GM21360 (cell line): Measurements from ENCODE around the gene ARHGAP12.

ENCODE experiments used
- ATAC-seq: cut with Tn5 transposase; IDR thresholded peaks from one replicate; pipeline ENCODE4 v1.9.1; 2021; ENCODE audit warnings: mild to moderate bottlenecking, moderate library complexity; ENCODE audit not compliant: unreplicated experiment

ARHGAP12 gene

GRCh38 chr10:31948021-31948420 lies 19.4 kb upstream of the ARHGAP12 start:
- no peak for ATAC-seq

GRCh38 chr10:31947144-31947926 lies 18.7 kb upstream of the ARHGAP12 start:
- no peak for ATAC-seq

DNA sequence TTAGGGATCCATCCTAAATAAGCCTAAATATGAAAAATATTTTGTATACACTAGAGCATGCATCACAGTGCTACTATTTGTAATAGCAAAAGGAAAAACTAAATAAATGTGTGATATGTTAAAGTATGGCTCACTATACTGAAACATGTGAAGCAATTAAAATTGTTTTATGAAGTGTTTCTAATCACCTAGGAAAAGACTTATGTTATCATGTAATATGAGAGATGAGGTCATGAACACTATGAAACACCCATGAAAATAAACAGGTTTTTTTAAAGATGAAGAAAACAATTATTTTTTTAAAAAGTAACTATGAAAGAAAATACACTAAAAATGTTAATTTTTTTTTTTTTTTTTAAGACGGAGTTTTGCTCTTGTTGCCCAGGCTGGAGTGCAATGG lies 16.8 kb upstream of the ARHGAP12 start:
- no peak for ATAC-seq

DNA sequence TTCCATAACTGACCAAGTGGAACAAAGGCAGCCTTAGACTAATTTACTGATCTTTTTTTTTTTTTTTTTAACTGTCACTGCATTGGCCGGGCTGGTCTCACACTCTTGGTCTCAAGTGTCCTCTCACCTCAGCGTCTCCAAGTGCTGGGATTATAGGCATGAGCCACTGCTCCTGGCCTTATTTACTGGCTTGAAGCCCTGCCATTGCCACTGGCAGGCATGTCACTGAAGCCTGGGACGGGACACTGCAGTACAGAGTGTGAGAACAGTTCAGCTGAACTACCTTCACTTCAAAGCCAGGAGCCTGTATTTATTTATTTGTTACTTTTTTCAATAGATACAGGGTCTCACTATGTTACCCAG lies 15.4 kb upstream of the ARHGAP12 start:
- no peak for ATAC-seq

GRCh38 chr10:31942892-31943291 lies 14.3 kb upstream of the ARHGAP12 start:
- no peak for ATAC-seq

- no peak for ATAC-seq
Observed at GRCh38 chr10:31942435-31942834, 13.8 kb upstream of the ARHGAP12 start.

- no peak for ATAC-seq
Observed at GRCh38 chr10:31940839-31941653, 12.4 kb upstream of the ARHGAP12 start.

DNA sequence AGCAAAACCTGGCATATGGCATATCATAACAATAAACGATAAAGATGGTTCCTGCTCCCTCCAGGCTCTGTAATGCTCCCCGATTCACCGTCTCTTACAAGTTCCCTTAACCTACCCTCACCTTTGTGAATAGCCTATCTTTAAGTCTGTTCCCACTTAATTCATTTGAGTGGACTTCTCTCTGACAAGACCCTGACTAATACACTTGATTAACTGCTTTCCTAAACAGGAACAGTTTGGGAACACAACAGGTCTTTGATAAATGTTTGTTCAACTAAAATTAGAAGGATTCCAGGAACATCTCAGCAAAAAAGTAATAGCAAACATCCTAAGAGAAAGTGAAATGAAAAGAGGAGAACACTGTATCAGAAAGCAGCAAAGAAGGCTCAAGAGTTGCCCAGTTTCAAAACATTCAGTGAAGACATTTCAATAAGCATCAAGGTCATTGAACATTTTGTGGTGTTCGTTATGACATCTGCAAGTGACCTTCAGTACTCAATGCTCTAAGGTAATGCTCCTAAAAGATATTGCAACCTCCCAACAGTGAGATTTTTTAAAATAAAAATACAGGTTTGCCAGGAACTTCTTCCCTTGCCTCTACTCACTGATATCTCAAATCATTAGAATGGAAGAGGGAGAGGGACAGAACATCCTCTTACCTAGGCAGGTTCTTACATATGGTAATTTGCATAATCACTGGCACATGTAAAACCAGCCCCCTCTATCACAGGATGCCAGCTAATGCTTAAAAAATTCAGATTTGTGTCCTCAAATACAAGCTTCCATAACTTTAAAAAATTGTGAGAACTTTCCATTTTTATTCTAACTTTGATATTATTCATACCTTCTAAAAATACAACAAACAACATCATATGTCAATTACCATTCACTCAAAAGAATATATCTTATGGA lies 11.4 kb upstream of the ARHGAP12 start:
- no peak for ATAC-seq

DNA sequence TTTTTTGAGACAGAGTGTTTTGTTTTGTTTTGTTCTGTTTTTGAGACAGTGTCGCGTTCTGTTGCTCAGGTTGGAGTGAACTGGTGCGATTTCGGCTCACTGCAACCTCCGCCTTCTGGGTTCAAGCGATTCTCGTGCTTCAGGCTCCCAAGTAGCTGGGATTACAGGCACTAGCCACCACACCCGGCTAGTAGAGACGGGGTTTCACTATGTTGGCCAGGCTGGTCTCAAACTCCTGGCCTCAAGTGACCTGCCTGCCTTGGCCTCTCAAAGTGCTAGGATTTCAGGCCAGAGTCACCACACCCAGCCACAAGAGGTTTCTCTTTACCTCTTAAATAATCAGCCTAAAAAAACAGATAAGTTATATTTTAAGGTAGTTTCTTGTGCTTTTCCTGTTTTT lies 8.7 kb upstream of the ARHGAP12 start:
- ATAC-seq = no peak

- no peak for ATAC-seq
Observed at GRCh38 chr10:31936933-31937332, 8.3 kb upstream of the ARHGAP12 start.

GRCh38 chr10:31936086-31936485 lies 7.5 kb upstream of the ARHGAP12 start:
- no peak for ATAC-seq

- ATAC-seq = no peak
Observed at GRCh38 chr10:31935678-31936077, 7.0 kb upstream of the ARHGAP12 start.

DNA sequence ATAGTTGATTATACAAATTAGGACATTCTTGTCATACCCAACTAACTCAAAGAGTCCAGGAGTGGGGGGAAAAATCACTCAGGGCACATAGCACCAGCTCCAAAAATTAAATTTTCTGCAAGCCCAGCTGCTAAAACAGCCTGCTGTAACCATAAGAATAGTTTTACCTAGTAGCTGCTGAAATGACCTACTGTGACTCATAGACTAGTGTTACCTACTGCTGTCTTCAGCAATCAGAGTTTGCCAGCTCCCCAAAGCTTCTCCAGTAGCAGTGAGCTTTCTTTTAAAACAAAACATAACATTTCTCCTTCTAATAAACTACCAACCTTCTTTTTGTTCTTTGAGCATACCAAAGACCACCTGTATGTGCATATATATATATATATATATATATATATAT lies 4.2 kb upstream of the ARHGAP12 start:
- ATAC-seq = no peak

- ATAC-seq = no peak
Observed at GRCh38 chr10:31930856-31931255, 2.2 kb upstream of the ARHGAP12 start.

- no peak for ATAC-seq
Observed at GRCh38 chr10:31930023-31930751, 1.6 kb upstream of the ARHGAP12 start.

DNA sequence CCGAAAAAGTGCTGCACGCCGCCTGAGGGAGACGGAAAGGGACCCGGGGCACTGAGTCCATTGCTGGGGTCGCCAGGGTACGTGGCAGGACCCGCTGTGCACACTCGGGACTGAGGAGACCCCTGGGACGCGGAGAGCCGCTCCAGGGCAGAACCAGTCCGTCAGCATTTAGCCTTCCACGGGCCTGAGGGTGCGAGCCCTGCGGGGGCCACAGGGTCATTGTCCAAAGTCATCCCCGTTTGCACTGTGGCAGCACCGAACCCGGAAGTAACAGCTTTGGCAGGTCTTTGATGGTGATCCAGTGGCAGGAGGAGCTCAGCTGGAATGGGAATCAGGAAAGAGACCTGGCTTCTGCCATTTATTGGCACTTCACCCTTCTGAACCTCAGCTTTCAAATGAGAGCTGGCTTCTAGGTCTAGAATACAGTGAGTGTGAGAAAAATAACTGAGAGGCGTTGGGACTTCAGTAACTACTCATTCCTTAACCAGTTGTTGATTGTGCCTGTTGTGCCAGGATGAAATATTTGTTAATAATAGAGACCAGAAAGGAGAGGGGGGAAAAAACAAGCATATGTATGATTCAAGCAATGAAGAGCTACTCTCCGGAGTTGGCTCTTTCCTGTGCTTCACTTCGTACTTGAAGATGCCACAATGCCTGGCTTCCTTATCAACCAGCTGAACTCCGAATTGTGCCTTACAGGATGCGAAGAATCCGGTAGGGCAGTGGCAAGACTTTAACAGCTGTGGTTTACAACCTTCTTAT lies 811 bp upstream of the ARHGAP12 start:
- peak; percentile 18 for ATAC-seq

- peak; percentile 27 for ATAC-seq
Observed at GRCh38 chr10:31927884-31928548, 615 bp downstream of the ARHGAP12 start.

DNA sequence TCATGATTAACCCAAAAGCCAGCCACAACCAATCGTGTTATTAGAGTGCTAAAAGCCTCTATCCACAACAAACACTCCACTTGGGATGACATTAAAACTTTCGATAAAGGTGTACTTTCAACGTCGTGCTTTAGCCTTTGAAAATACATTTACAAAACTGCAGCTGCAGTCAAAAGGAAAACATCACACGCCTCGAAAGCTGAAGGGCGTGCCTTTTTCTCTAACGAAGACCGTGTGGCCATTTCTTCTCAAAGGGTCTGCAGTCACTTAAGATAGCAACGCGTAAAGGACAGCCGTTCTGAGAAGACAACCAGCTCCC lies 1.1 kb downstream of the ARHGAP12 start:
- no peak for ATAC-seq

DNA sequence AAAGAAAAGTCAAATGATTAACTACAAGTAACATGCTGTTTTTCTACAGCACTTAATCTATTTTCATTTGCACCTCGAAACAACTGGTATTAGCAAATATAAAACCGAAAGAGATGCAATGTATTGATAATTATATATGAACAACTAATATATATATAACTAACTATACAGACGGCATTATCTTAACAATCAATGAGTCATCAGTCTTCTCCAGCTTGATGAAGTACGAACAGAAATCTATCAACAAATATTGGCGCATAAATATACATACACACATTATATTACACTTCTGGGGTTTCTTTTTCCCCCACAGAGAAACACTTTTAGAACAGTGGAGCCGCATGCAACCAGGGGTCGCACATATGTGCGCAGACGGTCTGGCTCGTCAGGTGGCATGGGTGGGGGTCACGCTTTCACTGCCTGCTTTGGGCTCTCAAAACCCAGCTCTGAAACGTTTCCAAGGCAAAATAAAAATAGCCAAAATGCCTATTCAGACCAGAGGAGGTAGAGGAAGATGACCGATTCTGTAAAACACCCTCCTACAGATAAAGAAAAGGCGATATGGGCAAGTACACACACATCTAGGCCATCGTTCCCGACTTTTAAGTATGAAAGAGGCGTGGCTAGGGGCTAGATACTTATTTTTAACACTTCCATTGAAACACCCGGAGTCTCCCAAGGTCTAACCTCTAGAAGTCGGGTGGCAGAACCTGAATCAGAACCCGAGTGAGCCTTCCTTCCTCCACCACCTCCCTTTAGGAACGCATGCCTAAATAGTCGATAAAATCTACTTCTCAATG lies 1.7 kb downstream of the ARHGAP12 start:
- ATAC-seq = no peak
